ENCODE results near the gene PRKAG2.

DNA sequence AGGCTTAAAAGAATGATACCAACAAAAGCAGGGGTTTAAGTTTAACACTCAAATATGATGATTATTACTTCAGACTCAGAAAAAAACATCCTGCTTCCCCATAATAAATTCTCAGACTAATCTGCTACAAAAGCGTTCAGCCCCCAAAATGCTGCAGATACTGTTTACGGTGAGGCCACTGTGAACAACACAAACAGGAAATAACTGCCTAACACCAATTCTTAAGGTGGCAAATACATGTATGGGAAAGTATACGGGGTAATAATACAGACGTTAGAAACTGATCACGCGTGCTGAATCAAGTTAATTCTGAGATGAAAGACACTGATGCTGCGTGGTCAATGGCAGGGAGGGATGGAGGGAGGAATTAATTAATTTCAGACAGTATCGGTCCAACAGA is 295.2 kb downstream of the PRKAG2 start:
- TF ChIP-seq TAF1 (IDR thresholded peaks at IDR 0.05; ENCODE audit: low read depth, low read length) (no peak), POLR2A (IDR thresholded peaks at IDR 0.05; ENCODE audit: low read depth, low read length) (no peak), POLR2AphosphoS5 (IDR thresholded peaks at IDR 0.05; ENCODE audit: low read depth, low read length) (no peak), SPI1 (IDR thresholded peaks at IDR 0.05; ENCODE audit: low read depth, low read length) (no peak), PAX5 (IDR thresholded peaks at IDR 0.05; ENCODE audit: insufficient read depth, low read length, severe bottlenecking) (no peak), POU2F2 (IDR thresholded peaks at IDR 0.05; ENCODE audit: low read depth, low read length) (no peak)

Measured in GM12891 (cell line).